ENCODE results near the gene MARK4.

DNA sequence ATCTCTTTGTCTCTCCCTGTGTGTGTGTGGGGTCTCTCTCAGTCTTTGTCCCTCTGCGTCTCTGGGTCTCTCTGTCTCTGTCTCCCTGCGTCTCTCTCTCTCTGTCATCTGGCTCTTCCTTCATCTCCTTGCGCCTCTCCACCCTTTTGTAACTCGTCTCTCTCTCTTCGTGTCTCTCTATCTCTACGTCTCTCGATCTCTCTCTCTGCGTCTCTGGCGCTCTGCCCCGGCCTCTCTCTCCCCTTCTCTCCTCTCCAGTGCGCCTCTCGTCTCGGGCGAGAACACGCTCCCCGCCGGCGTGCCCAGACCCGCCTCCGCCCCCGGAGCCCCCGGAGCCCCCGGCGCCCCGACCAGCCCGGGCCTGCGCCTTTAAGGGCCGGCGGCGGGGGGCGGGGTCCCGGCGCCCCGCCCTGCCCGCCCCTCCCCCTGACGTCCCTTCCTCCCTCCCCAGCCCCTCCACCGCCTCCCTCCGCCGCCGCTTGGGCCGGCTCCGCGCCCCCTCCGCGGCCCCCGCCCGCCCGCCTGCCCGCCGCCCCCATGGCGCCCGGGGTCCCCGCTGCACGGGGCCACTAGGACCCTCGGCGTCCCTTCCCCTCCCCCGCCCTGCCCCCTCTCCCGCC, at the start of gene MARK4:
- TF ChIP-seq, protein P1, sequence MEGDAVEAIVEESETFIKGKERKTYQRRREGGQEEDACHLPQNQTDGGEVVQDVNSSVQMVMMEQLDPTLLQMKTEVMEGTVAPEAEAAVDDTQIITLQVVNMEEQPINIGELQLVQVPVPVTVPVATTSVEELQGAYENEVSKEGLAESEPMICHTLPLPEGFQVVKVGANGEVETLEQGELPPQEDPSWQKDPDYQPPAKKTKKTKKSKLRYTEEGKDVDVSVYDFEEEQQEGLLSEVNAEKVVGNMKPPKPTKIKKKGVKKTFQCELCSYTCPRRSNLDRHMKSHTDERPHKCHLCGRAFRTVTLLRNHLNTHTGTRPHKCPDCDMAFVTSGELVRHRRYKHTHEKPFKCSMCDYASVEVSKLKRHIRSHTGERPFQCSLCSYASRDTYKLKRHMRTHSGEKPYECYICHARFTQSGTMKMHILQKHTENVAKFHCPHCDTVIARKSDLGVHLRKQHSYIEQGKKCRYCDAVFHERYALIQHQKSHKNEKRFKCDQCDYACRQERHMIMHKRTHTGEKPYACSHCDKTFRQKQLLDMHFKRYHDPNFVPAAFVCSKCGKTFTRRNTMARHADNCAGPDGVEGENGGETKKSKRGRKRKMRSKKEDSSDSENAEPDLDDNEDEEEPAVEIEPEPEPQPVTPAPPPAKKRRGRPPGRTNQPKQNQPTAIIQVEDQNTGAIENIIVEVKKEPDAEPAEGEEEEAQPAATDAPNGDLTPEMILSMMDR (IDR thresholded peaks at IDR 0.05; ENCODE audit: insufficient read depth, low read length, poor library complexity, severe bottlenecking): no peak
- no peak for TF ChIP-seq EZH2phosphoT487 (conservative IDR thresholded peaks at IDR 0.05; ENCODE audit: low read length)

Data from SU-DHL-6 (cell line).